ENCODE measurements around the gene TGOLN2. TPM values are rescaled to one million over a fixed set of nuclear protein-coding genes. Genes with fewer than 3 reads are reported as not detected.
"Not testable (repeated sequence)": the region's sequence is repeated elsewhere in the genome, so short reads cannot be mapped to it uniquely, and the experiment has no call there.

Gene TGOLN2
- total and polyA plus RNA-seq, 2 of the 13 experiments (the other 11 are each of a cell fraction or from before 2014, with no cell fraction given), result 99.6 to 155 TPM

- CTCF ChIA-PET (ENCODE audit: low intra/inter-chr PET ratio, low total read pairs); H3K9me3 ChIP-seq (ENCODE audit: low read length); H2AFZ ChIP-seq (ENCODE audit: low read length); DNase-seq (ENCODE audit: low spot score); FAIRE-seq; intact Hi-C loops (cut with micrococcal nuclease; ENCODE audit: unreplicated experiment); H3K4me3 ChIP-seq (replicated peaks in 1 of 3; ENCODE audit: insufficient read depth in 1 of 3, low read depth in 2 of 3, low read length in 3 of 3); H3K9ac ChIP-seq (ENCODE audit: insufficient read depth, low read depth, low read length); H3K4me2 ChIP-seq (ENCODE audit: low read depth, low read length); BruUV-seq (replicated peaks); H3K27me3 ChIP-seq (ENCODE audit: control insufficient read depth in 1 of 2, insufficient read depth in 2 of 2, low read length in 2 of 2); H3K27ac ChIP-seq (ENCODE audit: extremely low read length, insufficient read depth, low read length); in situ Hi-C loops (cut with HindIII; ENCODE audit: extremely low pct_ligation_motif_present, low pct_unique_long_range_greater_than_20kb): not testable (repeated sequence)
- ATAC-seq, result peak; percentile 33
- TF ChIP-seq RBFOX2 (IDR thresholded peaks at IDR 0.05; ENCODE audit: low read depth, low read length), result peak; percentile 45
- 76% methylated on average over 4 of the region's 5 CpGs for WGBS (ENCODE audit: low lambda C conversion rate)
- peaks cover 44% of the 10 kb centered on the region for H3K4me1 ChIP-seq (ENCODE audit: insufficient read depth, low read length)
- POLR2A ChIA-PET, result interaction anchor here (2.5 kb wide), 1 partner anchor 39 kb away, joined by 6 read pairs; the partner anchor contains the start of genes ELMOD3 and RETSAT
- peaks cover 18 to 51% of the 10 kb centered on the region in 2 experiments for H3K36me3 ChIP-seq (replicated peaks in 1 of 2; ENCODE audit: control insufficient read depth in 1 of 2, insufficient read depth in 2 of 2, low read length in 2 of 2)
- peaks cover 13% of the 10 kb centered on the region for H4K20me1 ChIP-seq (ENCODE audit: insufficient read depth, low read length)
- H3K79me2 ChIP-seq (ENCODE audit: insufficient read depth, low read length), result peaks cover 30% of the 10 kb centered on the region
Observed at GRCh38 chr2:85315921-85316320, 11.9 kb downstream of the TGOLN2 start.

GRCh38 chr2:85314884-85315242, 12.9 kb downstream of the TGOLN2 start:
- Histone ChIP-seq H3K4me1 (ENCODE audit: insufficient read depth, low read length) (peaks cover 44% of the 10 kb centered on the region), H3K9me3 (ENCODE audit: low read length) (no peaks in the 10 kb centered on the region), H3K27me3 (ENCODE audit: control insufficient read depth in 1 of 2, insufficient read depth in 2 of 2, low read length in 2 of 2) (no peaks in the 10 kb centered on the region), H4K20me1 (ENCODE audit: insufficient read depth, low read length) (peaks cover 13% of the 10 kb centered on the region), H2AFZ (ENCODE audit: low read length) (no peak overlapping the region), H3K79me2 (ENCODE audit: insufficient read depth, low read length) (peaks cover 20% of the 10 kb centered on the region), H3K4me3 (replicated peaks in 1 of 3; ENCODE audit: insufficient read depth in 1 of 3, low read depth in 2 of 3, low read length in 3 of 3) (no peak overlapping the region), H3K36me3 (replicated peaks in 1 of 2; ENCODE audit: control insufficient read depth in 1 of 2, insufficient read depth in 2 of 2, low read length in 2 of 2) (peaks cover 11 to 41% of the 10 kb centered on the region in 2 experiments), H3K4me2 (ENCODE audit: low read depth, low read length) (no peak overlapping the region), H3K9ac (ENCODE audit: insufficient read depth, low read depth, low read length) (no peak overlapping the region), H3K27ac (ENCODE audit: extremely low read length, insufficient read depth, low read length) (no peak overlapping the region)
- ATAC-seq, result peak; percentile 17
- DNase-seq (ENCODE audit: low spot score), result no peak
- BruUV-seq (replicated peaks), result no TSS peak
- POLR2A ChIA-PET, result interaction anchor here (1.4 to 3.9 kb wide), 3 partner anchors 10 to 40 kb away, joined by 6 to 31 read pairs (median 9); partner anchors contain the start of genes ELMOD3, RETSAT and TGOLN2
- WGBS (ENCODE audit: low lambda C conversion rate), result 90% methylated on average over 10 of the region's 10 CpGs
- intact Hi-C loops (cut with micrococcal nuclease; ENCODE audit: unreplicated experiment), result no loop called here
- no peak for FAIRE-seq
- CTCF ChIA-PET (ENCODE audit: low intra/inter-chr PET ratio, low total read pairs), result no interaction called here
- in situ Hi-C loops (cut with HindIII; ENCODE audit: extremely low pct_ligation_motif_present, low pct_unique_long_range_greater_than_20kb), result no loop called here
- no peak for TF ChIP-seq EP300 (IDR thresholded peaks at IDR 0.05; ENCODE audit: low read depth in 2 of 2, low read length in 2 of 2)
- TF ChIP-seq EP300 (CRISPR knock-in tag; IDR thresholded peaks at IDR 0.05; ENCODE audit: borderline replicate concordance), result no peak
- TF ChIP-seq ZNF512 (CRISPR knock-in tag; IDR thresholded peaks at IDR 0.05), result no peak
- no peak for TF ChIP-seq TEAD3 (CRISPR knock-in tag; optimal IDR thresholded peaks at IDR 0.05; ENCODE audit: borderline replicate concordance)
- no peak for TF ChIP-seq ZNF446 (CRISPR knock-in tag; IDR thresholded peaks at IDR 0.05)
- no peak for TF ChIP-seq HNF1B (CRISPR knock-in tag; IDR thresholded peaks at IDR 0.05)
- TF ChIP-seq IRX3 (CRISPR knock-in tag; IDR thresholded peaks at IDR 0.05; ENCODE audit: borderline replicate concordance, low read depth), result no peak
- no peak for TF ChIP-seq PRDM4 (CRISPR knock-in tag; IDR thresholded peaks at IDR 0.05; ENCODE audit: borderline replicate concordance)
- no peak for TF ChIP-seq CBX1 (IDR thresholded peaks at IDR 0.05; ENCODE audit: low read depth)
- 0 out of 2 replicates have a peak, but pooled peaks have one; percentile 23 for TF ChIP-seq NRL (CRISPR knock-in tag; IDR thresholded peaks at IDR 0.05; ENCODE audit: borderline replicate concordance)
- TF ChIP-seq ZEB1 (IDR thresholded peaks at IDR 0.05; ENCODE audit: insufficient replicate concordance, low read depth), result no peak
- TF ChIP-seq AGO2 (optimal IDR thresholded peaks at IDR 0.05; ENCODE audit: low read depth, low read length), result peak; percentile 80

Measured in HepG2 (cell line).